GM23248 (cell line): ENCODE data around the gene TP53RK.

Source experiments
- EZH2 ChIP-seq: fragments of 200-600 bp; sonication (generic); IDR thresholded peaks from 2 replicates; pipeline ENCODE4 v1.6.1; 2018; ENCODE audit warnings: antibody characterized with exemption, mild to moderate bottlenecking; ENCODE audit not compliant: insufficient read depth, poor library complexity, severe bottlenecking
- EZH2phosphoT487 ChIP-seq: fragments of 200-600 bp; sonication (generic); IDR thresholded peaks from 2 replicates; pipeline ENCODE4 v1.6.1; 2018; ENCODE audit warnings: antibody characterized with exemption, moderate library complexity, mild to moderate bottlenecking, low read depth; ENCODE audit not compliant: insufficient read depth

DNA sequence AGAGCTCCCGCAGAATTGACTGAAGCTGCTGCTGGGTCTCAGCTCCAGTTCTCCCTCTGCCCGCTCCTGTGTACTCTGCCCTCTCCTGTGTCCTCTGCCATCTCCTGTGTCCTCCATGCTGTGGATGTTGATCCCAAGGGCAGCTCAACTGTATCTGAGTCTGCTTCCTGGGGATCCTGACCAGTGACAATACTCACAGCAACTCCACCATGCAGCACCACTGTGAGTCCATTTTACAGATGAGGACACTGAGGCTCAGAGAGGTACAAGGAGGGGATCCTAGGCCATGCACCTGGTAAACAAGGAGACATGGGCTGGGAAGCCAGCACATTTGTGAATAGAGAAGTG is 8.6 kb downstream of the TP53RK start:
- TF ChIP-seq EZH2 (no peak), EZH2phosphoT487 (no peak)
